ENCODE results near the gene CCDC93. TPM values are rescaled to one million over a fixed set of nuclear protein-coding genes. Genes with fewer than 3 reads are reported as not detected.

Gene CCDC93
- total RNA-seq, 1 experiment from 2014 or later: 31.5 TPM

DNA sequence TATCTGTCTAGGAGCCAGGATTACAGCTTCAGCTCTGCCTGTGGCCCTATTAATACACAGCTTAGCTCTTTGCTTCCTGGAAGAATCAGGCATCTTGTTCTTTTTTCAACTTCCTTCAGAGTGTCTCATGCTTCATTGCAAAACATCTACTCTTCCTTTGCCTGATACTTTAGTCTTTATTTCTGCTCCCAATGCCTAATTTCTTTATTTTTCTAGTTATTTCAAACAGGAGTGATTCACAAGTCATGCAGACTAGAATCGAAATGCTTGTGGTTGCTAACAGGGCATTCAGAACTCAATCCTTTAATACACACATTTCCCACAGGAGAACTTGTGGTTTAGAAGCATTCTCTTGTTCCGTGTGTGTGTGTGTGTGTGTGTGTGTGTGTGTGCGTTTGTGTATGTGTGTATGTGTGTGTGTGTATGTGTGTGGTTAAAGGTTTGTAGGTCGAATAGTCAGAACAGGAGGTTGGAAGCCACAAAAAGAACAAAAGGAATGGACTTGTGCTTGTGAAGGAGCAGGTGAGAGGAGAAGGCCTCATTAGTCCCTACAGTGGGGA, 46.1 kb upstream of the CCDC93 start:
- no TSS peak for BruUV-seq (replicated peaks)
- no peaks in the 10 kb centered on the region for H3K4me1 ChIP-seq (ENCODE audit: control insufficient read depth, insufficient read depth, low read length)
- H3K27me3 ChIP-seq (ENCODE audit: control insufficient read depth, insufficient read depth, low read length): peaks cover 2% of the 10 kb centered on the region
- no peak for DNase-seq (ENCODE audit: low read depth, low spot score)
- H3K9me3 ChIP-seq (ENCODE audit: control insufficient read depth, insufficient read depth, low read depth, low read length): no peaks in the 10 kb centered on the region
- TF ChIP-seq POLR2AphosphoS5 (IDR thresholded peaks at IDR 0.05; ENCODE audit: low read depth, low read length): no peak
- TF ChIP-seq CTCF (IDR thresholded peaks at IDR 0.05): no peak
- no peak for TF ChIP-seq TCF7L2 (IDR thresholded peaks at IDR 0.05; ENCODE audit: low read depth, low read length)
- no peak for ATAC-seq
- intact Hi-C loops (cut with micrococcal nuclease; ENCODE audit: unreplicated experiment) (no loop called here), in situ Hi-C loops (cut with HindIII; ENCODE audit: low pct_unique_long_range_greater_than_20kb, low sequenced_read_pairs) (no loop called here)
- no peak overlapping the region for H3K4me3 ChIP-seq (ENCODE audit: low read depth in 2 of 2, low read length in 2 of 2)
- ChIA-PET POLR2A (no interaction called here), CTCF (interaction anchor here (0.6 to 1.0 kb wide), 2 partner anchors 13 to 27 kb away, joined by 3 to 4 read pairs; no protein-coding TSS in a partner anchor)
- no peak overlapping the region for H3K27ac ChIP-seq (ENCODE audit: low read length)
- no peaks in the 10 kb centered on the region for H3K36me3 ChIP-seq (ENCODE audit: control insufficient read depth, insufficient read depth, low read length)

GRCh38 chr2:118058951-118059350, 45.1 kb upstream of the CCDC93 start:
- Histone ChIP-seq H3K4me1 (ENCODE audit: control insufficient read depth, insufficient read depth, low read length) (no peaks in the 10 kb centered on the region), H3K27ac (ENCODE audit: low read length) (no peak overlapping the region), H3K9me3 (ENCODE audit: control insufficient read depth, insufficient read depth, low read depth, low read length) (no peaks in the 10 kb centered on the region), H3K27me3 (ENCODE audit: control insufficient read depth, insufficient read depth, low read length) (peaks cover 5% of the 10 kb centered on the region), H3K4me3 (ENCODE audit: low read depth in 2 of 2, low read length in 2 of 2) (no peak overlapping the region), H3K36me3 (ENCODE audit: control insufficient read depth, insufficient read depth, low read length) (no peaks in the 10 kb centered on the region)
- no TSS peak for BruUV-seq (replicated peaks)
- CTCF ChIA-PET: no interaction called here
- intact Hi-C loops (cut with micrococcal nuclease; ENCODE audit: unreplicated experiment) (no loop called here), in situ Hi-C loops (cut with HindIII; ENCODE audit: low pct_unique_long_range_greater_than_20kb, low sequenced_read_pairs) (no loop called here)
- DNase-seq (ENCODE audit: low read depth, low spot score): no peak
- no peak for TF ChIP-seq CTCF (IDR thresholded peaks at IDR 0.05)
- TF ChIP-seq SIN3A (IDR thresholded peaks at IDR 0.05; ENCODE audit: borderline replicate concordance, insufficient read depth, low read depth, low read length): no peak
- TF ChIP-seq TCF7L2 (IDR thresholded peaks at IDR 0.05; ENCODE audit: low read depth, low read length): no peak
- no peak for TF ChIP-seq REST (IDR thresholded peaks at IDR 0.05; ENCODE audit: insufficient read depth in 1 of 2, low read depth in 2 of 2, low read length in 1 of 2)
- TF ChIP-seq POLR2AphosphoS5 (IDR thresholded peaks at IDR 0.05; ENCODE audit: low read depth, low read length): no peak
- no peak for ATAC-seq
- POLR2A ChIA-PET: interaction anchor here (0.6 kb wide), 1 partner anchor 40 kb away, joined by 4 read pairs; no protein-coding TSS in a partner anchor
